DOHH2 (cell line): Measurements from ENCODE around the gene LTA4H.

Source experiments
- H3F3A ChIP-seq: fragments of 200-600 bp; sonication (generic), shearing (Covaris generic); 2 replicates; pipeline ENCODE4 v1.6.0; 2016; ENCODE audit warnings: antibody characterized with exemption, mild to moderate bottlenecking; ENCODE audit not compliant: control insufficient read depth, insufficient read depth
- H3K27ac ChIP-seq: fragments of 200-600 bp; sonication (generic); 2 replicates; pipeline ENCODE4 v1.5.1; 2014; ENCODE audit warnings: low read depth, mild to moderate bottlenecking, low read length, moderate library complexity
- H3K27me3 ChIP-seq: fragments of 200-600 bp; sonication (generic); 2 replicates; pipeline ENCODE4 v1.6.1; 2014; ENCODE audit warnings: mild to moderate bottlenecking, low read length, mixed read lengths; ENCODE audit not compliant: control insufficient read depth
- H3K36me3 ChIP-seq: fragments of 200-600 bp; sonication (generic); 2 replicates; pipeline ENCODE4 v1.6.1; 2014; ENCODE audit warnings: mild to moderate bottlenecking, low read length, moderate library complexity, mixed read lengths; ENCODE audit not compliant: control insufficient read depth
- H3K4me1 ChIP-seq: fragments of 200-600 bp; sonication (generic); 2 replicates; pipeline ENCODE4 v1.6.1; 2014; ENCODE audit warnings: mild to moderate bottlenecking, low read length, mixed read lengths; ENCODE audit not compliant: control insufficient read depth
- H3K4me2 ChIP-seq: fragments of 200-600 bp; sonication (generic); 2 replicates; pipeline ENCODE4 v1.6.0; 2014; ENCODE audit warnings: mild to moderate bottlenecking, low read length, moderate library complexity
- H3K4me3 ChIP-seq: fragments of 200-600 bp; sonication (generic); 2 replicates; pipeline ENCODE4 v1.5.1; 2014; ENCODE audit warnings: mild to moderate bottlenecking, low read length, mixed read lengths
- H3K79me2 ChIP-seq: fragments of 200-600 bp; sonication (generic); 2 replicates; pipeline ENCODE4 v1.6.1; 2014; ENCODE audit warnings: mild to moderate bottlenecking, low read length, mixed read lengths; ENCODE audit not compliant: control insufficient read depth
- H3K9me2 ChIP-seq: fragments of 200-600 bp; sonication (generic); replicated peaks from 2 replicates; pipeline ENCODE4 v1.6.1; 2014; ENCODE audit warnings: mild to moderate bottlenecking, low read length, mixed read lengths; ENCODE audit not compliant: control insufficient read depth
- H3K9me3 ChIP-seq: fragments of 200-600 bp; sonication (generic); 2 replicates; pipeline ENCODE4 v1.6.1; 2014; ENCODE audit warnings: antibody characterized with exemption, low read length, mixed read lengths; ENCODE audit not compliant: control insufficient read depth, insufficient read depth
- H4K20me1 ChIP-seq: fragments of 200-600 bp; sonication (generic); 2 replicates; pipeline ENCODE4 v1.6.0; 2014; ENCODE audit warnings: low read depth, mild to moderate bottlenecking, antibody characterized with exemption, low read length, moderate library complexity; ENCODE audit not compliant: control insufficient read depth, insufficient read depth
- EZH2phosphoT487 ChIP-seq: fragments of 200-600 bp; sonication (generic); IDR thresholded peaks from 2 replicates; pipeline ENCODE4 v1.6.1; 2017; ENCODE audit warnings: borderline replicate concordance, mild to moderate bottlenecking, antibody characterized with exemption, low read length, moderate library complexity, mixed read lengths
- TF ChIP-seq, protein P1 (sequence below): fragments of 200-600 bp; sonication (generic); IDR thresholded peaks from one replicate; pipeline ENCODE4 v1.5.1; 2014; ENCODE audit warnings: antibody characterized with exemption, mild to moderate bottlenecking, low read depth, low read length; ENCODE audit not compliant: poor library complexity, severe bottlenecking

LTA4H gene

DNA sequence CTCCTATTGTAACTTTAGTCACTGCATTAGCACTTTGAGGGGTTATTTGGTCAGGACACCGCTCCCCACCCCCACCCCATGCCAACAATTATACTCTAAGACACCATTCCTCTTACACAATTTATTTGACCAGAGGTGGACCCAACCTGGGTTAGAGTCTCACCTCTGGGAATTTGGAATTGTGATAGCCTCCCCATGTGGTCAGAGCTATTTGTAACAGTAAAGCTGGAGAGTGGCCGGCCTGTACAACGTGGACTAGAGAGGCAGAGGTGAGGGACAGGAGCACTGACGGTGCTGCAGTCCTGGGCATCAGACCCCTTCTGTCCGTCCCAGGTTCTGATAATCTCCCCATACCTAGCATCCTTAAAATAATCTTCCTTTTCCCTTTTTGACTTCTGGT is 35.9 kb downstream of the LTA4H start:
- H3K27me3 ChIP-seq, result no peaks in the 10 kb centered on the region
- TF ChIP-seq EZH2phosphoT487, result no peak
- TF ChIP-seq, protein P1, sequence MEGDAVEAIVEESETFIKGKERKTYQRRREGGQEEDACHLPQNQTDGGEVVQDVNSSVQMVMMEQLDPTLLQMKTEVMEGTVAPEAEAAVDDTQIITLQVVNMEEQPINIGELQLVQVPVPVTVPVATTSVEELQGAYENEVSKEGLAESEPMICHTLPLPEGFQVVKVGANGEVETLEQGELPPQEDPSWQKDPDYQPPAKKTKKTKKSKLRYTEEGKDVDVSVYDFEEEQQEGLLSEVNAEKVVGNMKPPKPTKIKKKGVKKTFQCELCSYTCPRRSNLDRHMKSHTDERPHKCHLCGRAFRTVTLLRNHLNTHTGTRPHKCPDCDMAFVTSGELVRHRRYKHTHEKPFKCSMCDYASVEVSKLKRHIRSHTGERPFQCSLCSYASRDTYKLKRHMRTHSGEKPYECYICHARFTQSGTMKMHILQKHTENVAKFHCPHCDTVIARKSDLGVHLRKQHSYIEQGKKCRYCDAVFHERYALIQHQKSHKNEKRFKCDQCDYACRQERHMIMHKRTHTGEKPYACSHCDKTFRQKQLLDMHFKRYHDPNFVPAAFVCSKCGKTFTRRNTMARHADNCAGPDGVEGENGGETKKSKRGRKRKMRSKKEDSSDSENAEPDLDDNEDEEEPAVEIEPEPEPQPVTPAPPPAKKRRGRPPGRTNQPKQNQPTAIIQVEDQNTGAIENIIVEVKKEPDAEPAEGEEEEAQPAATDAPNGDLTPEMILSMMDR, result no peak
- no peak overlapping the region for H3K4me2 ChIP-seq
- H3F3A ChIP-seq, result no peaks in the 10 kb centered on the region
- H3K9me2 ChIP-seq, result no peaks in the 10 kb centered on the region
- no peaks in the 10 kb centered on the region for H3K9me3 ChIP-seq
- no peak overlapping the region for H3K27ac ChIP-seq
- H3K4me1 ChIP-seq, result peaks cover 3% of the 10 kb centered on the region; the same call in 1 of the 2 replicates
- no peak overlapping the region for H3K4me3 ChIP-seq
- peaks cover 21% of the 10 kb centered on the region for H3K36me3 ChIP-seq
- H4K20me1 ChIP-seq, result no peaks in the 10 kb centered on the region
- no peaks in the 10 kb centered on the region for H3K79me2 ChIP-seq

DNA sequence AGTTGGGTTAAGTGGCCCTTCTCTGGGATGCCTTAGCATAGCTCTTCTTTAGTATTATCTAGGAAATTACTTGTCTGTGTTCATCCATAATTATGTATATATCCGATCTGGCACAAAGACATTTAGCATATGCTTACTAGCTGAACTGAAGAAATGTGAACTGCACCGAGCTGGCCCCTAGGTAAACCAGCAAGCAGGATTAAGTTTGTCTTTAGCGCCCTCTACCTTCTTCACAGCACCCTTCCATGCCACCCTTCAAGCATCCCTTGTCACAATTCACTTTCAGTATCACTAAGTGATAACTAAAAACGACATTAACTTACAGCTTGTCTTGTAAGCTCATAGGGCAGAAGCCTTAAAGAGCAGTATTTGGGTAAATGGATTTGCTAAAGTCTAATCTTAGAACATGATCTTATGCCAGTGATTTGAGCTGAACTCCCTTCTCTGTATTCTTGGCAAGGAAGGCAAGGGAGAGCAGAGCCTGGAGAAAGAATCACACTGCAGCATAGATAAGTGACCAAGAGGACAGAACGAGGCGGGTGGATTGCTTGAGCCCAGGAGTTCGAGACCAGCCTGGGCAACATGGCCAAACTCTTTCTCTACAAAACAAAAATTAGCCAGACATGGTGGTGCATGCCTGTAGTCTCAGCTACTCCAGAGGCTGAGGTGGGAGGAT is 36.6 kb downstream of the LTA4H start:
- H3K36me3 ChIP-seq, result peaks cover 16% of the 10 kb centered on the region
- H3K4me3 ChIP-seq, result no peak overlapping the region
- H3K27me3 ChIP-seq, result no peaks in the 10 kb centered on the region
- no peak overlapping the region for H3K27ac ChIP-seq
- H3F3A ChIP-seq, result no peaks in the 10 kb centered on the region
- no peaks in the 10 kb centered on the region for H3K9me2 ChIP-seq
- H3K4me2 ChIP-seq, result no peak overlapping the region
- no peaks in the 10 kb centered on the region for H3K79me2 ChIP-seq
- H3K4me1 ChIP-seq, result peaks cover 3% of the 10 kb centered on the region; the same call in 1 of the 2 replicates
- no peaks in the 10 kb centered on the region for H3K9me3 ChIP-seq
- TF ChIP-seq EZH2phosphoT487, result no peak
- TF ChIP-seq, protein P1, result peak; percentile 80
- H4K20me1 ChIP-seq, result no peaks in the 10 kb centered on the region

DNA sequence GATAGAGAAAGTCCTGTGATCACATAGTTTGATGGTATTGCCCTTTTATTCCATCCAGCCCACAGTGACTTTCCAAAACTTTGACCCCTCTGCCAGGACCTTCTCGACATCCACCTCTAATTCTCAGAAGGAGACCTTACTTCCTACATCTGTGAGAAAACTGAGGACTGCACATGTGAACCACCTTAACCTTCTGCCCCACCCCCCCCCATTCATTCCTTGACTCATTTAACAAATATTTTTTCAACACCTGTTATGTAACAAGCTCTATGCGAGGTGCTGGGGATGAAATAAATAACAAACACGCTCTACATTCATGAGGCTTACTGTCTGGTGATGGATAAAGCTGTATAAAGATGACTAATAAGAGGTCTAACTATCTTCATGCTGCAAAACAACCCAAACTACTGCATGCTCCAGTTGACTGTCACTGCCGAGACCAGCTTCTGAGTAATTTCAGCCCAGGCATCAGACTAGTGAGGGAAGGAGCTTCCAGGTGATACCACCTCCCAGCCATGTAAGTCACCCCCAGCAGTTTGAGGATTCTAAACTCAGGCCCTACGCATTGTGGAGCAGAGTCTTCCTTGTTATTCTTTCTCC is 37.4 kb downstream of the LTA4H start:
- Histone ChIP-seq H3K79me2 (no peaks in the 10 kb centered on the region), H3K27me3 (no peaks in the 10 kb centered on the region), H3K4me2 (no peak overlapping the region)

More for the DNA sequence above, 37.4 kb downstream of the LTA4H start:
- Histone ChIP-seq H3K36me3 (peaks cover 12% of the 10 kb centered on the region), H3K9me2 (no peaks in the 10 kb centered on the region), H3K27ac (no peak overlapping the region), H4K20me1 (no peaks in the 10 kb centered on the region), H3F3A (no peaks in the 10 kb centered on the region), H3K4me3 (no peak overlapping the region), H3K4me1 (peaks cover 3% of the 10 kb centered on the region; the same call in 1 of the 2 replicates), H3K9me3 (no peaks in the 10 kb centered on the region)
- TF ChIP-seq, protein P1, result no peak
- TF ChIP-seq EZH2phosphoT487, result no peak
